SK-N-MC (cell line): ENCODE results near the gene PPM1M.

Source experiments
- EZH2 ChIP-seq: fragments of 200-600 bp; sonication (generic); IDR thresholded peaks from one replicate; pipeline ENCODE4 v1.6.1; 2017; ENCODE audit warnings: antibody characterized with exemption
- POLR2AphosphoS5 ChIP-seq: IDR thresholded peaks from 2 replicates; pipeline ENCODE4 v1.6.1; 2012; ENCODE audit warnings: mild to moderate bottlenecking, low read depth, low read length, borderline replicate concordance

DNA sequence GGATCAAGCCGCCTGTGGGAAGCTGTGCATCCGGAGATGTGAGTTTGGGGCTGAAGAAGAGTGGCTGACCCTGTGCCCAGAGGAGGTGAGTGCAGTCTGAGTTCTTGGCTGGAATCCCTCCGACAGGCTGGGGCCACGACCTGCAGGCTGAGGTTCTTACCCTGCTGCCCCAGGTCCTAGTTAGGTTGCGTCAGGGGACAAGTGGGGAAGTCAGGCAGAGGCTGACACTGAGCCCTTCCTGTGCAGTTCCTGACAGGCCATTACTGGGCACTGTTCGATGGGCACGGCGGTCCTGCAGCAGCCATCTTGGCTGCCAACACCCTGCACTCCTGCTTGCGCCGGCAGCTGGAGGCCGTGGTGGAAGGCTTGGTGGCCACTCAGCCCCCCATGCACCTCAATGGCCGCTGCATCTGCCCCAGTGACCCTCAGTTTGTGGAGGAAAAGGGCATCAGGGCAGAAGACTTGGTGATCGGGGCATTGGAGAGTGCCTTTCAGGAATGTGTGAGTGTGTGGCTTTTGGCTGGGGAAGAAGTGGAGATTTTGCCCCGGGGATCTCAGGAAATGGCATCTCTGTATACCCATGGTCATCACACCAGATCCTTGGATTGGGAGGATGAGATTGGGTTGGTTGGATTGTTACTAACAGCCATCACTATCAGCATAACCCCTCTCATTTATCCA lies 1.3 kb downstream of the PPM1M start:
- TF ChIP-seq POLR2AphosphoS5 (no peak), EZH2 (no peak)
